ENCODE results near the gene ZSCAN21. TPM values are rescaled to one million over a fixed set of nuclear protein-coding genes. Genes with fewer than 3 reads are reported as not detected.
A peak's percentile ranks its signal among the peaks of the same experiment; 100 is the strongest.

ZSCAN21 gene
- polyA plus RNA-seq, 3 donors: 1.5 to 4.6 (median 4.4) TPM

DNA sequence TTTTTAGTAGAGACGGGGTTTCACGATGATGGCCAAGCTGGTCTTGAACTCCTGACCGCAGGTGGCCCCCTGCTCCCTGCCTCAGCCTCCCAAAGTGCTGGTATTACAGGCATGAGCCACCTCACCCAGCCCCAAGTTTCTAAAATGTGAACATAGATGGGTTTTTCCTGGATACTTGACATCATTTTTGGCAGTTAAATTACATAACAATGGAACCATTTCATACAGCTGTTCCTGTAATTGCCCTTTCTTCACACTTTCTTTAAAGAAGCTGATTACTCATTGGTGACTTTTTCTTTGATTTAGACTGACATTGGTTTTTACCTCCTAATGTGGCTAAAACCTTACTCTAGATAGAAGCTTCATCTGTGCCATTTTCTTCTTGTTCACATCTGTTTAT lies 28.3 kb upstream of the ZSCAN21 start:
- 84% methylated on average over 3 of the region's 3 CpGs for WGBS (ENCODE audit: insufficient coverage)
- Histone ChIP-seq H3K4me1 (ENCODE audit: control insufficient read depth in 1 of 2, insufficient read depth in 2 of 2, low read length in 2 of 2) (peaks cover 5 to 14% of the 10 kb centered on the region in 2 donors), H3K79me2 (ENCODE audit: insufficient read depth, low read length) (peaks cover 77% of the 10 kb centered on the region), H4K20me1 (ENCODE audit: insufficient read depth, low read length) (peaks cover 29% of the 10 kb centered on the region), H2AFZ (ENCODE audit: insufficient read depth, low read depth, low read length, poor library complexity, severe bottlenecking) (no peak overlapping the region), H3K4me2 (replicated peaks; ENCODE audit: extremely low read depth, low read length, poor library complexity, severe bottlenecking) (no peak overlapping the region), H3K27me3 (ENCODE audit: control insufficient read depth in 2 of 2, insufficient read depth in 2 of 2, low read length in 2 of 2) (no peaks in the 10 kb centered on the region), H3K9me3 (replicated peaks in 1 of 2; ENCODE audit: control insufficient read depth in 1 of 2, insufficient read depth in 1 of 2, low read length in 2 of 2) (no peaks in the 10 kb centered on the region), H3K4me3 (replicated peaks in 1 of 3; ENCODE audit: low read depth in 2 of 3, low read length in 3 of 3) (no peak overlapping the region), H3K27ac (ENCODE audit: low read depth in 1 of 2, low read length in 2 of 2) (no peak overlapping the region), H3K9ac (ENCODE audit: insufficient read depth, low read length, poor library complexity, severe bottlenecking) (no peak overlapping the region), H3K36me3 (replicated peaks in 1 of 2; ENCODE audit: control insufficient read depth in 1 of 2, insufficient read depth in 2 of 2, low read length in 2 of 2) (peaks cover 34 to 58% of the 10 kb centered on the region in 2 donors)
- TF ChIP-seq, protein P1, sequence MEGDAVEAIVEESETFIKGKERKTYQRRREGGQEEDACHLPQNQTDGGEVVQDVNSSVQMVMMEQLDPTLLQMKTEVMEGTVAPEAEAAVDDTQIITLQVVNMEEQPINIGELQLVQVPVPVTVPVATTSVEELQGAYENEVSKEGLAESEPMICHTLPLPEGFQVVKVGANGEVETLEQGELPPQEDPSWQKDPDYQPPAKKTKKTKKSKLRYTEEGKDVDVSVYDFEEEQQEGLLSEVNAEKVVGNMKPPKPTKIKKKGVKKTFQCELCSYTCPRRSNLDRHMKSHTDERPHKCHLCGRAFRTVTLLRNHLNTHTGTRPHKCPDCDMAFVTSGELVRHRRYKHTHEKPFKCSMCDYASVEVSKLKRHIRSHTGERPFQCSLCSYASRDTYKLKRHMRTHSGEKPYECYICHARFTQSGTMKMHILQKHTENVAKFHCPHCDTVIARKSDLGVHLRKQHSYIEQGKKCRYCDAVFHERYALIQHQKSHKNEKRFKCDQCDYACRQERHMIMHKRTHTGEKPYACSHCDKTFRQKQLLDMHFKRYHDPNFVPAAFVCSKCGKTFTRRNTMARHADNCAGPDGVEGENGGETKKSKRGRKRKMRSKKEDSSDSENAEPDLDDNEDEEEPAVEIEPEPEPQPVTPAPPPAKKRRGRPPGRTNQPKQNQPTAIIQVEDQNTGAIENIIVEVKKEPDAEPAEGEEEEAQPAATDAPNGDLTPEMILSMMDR (IDR thresholded peaks at IDR 0.05): no peak
- H3K27me3 Mint-ChIP-seq (ENCODE audit: low read depth in 3 of 3): peaks cover 0 to under 1% (median 0%) of the 10 kb centered on the region in 3 donors
- peaks cover 22% of the 10 kb centered on the region for H3K4me1 Mint-ChIP-seq
- no peak overlapping the region for H3K4me3 Mint-ChIP-seq
- DNase-seq: peak in 1 of 3 donors; percentile 38
- peak overlapping the region in 1 of 7 donors; percentile 65 for H3K27ac Mint-ChIP-seq
- H3K9me3 Mint-ChIP-seq: no peaks in the 10 kb centered on the region
- intact Hi-C loops (cut with micrococcal nuclease): no loop called here
- peaks cover 53 to 70% of the 10 kb centered on the region in 2 donors for H3K36me3 Mint-ChIP-seq

DNA sequence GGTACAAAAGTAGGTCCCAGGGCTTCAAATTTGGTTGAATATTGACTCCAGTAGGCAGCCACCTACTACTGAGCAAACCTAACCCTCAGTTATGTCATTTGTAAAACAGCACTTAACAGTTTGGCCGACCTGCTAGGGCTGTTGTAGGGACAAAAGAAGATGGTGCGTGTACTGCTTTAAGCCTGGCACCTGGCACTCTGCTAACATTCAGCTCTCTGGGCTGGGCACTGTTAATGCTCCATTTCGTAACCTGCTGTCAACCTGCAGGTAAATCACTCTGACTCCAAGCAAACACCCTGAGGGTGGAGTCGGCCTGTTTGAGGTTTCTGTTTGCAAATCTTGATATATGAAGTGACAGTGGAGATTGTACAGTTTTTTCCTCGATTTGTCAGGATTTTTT lies 27.0 kb upstream of the ZSCAN21 start:
- Histone ChIP-seq H4K20me1 (ENCODE audit: insufficient read depth, low read length) (peaks cover 29% of the 10 kb centered on the region), H3K79me2 (ENCODE audit: insufficient read depth, low read length) (peaks cover 64% of the 10 kb centered on the region), H3K4me1 (ENCODE audit: control insufficient read depth in 1 of 2, insufficient read depth in 2 of 2, low read length in 2 of 2) (peaks cover 0 to 1% of the 10 kb centered on the region in 2 donors), H3K9ac (ENCODE audit: insufficient read depth, low read length, poor library complexity, severe bottlenecking) (no peak overlapping the region), H3K4me3 (replicated peaks in 1 of 3; ENCODE audit: low read depth in 2 of 3, low read length in 3 of 3) (no peak overlapping the region), H3K9me3 (replicated peaks in 1 of 2; ENCODE audit: control insufficient read depth in 1 of 2, insufficient read depth in 1 of 2, low read length in 2 of 2) (no peaks in the 10 kb centered on the region), H3K27ac (ENCODE audit: low read depth in 1 of 2, low read length in 2 of 2) (no peak overlapping the region), H3K27me3 (ENCODE audit: control insufficient read depth in 2 of 2, insufficient read depth in 2 of 2, low read length in 2 of 2) (no peaks in the 10 kb centered on the region), H2AFZ (ENCODE audit: insufficient read depth, low read depth, low read length, poor library complexity, severe bottlenecking) (no peak overlapping the region), H3K36me3 (replicated peaks in 1 of 2; ENCODE audit: control insufficient read depth in 1 of 2, insufficient read depth in 2 of 2, low read length in 2 of 2) (peaks cover 42 to 69% of the 10 kb centered on the region in 2 donors), H3K4me2 (replicated peaks; ENCODE audit: extremely low read depth, low read length, poor library complexity, severe bottlenecking) (no peak overlapping the region)
- TF ChIP-seq, protein P1 (IDR thresholded peaks at IDR 0.05): no peak
- Mint-ChIP-seq H3K4me3 (no peak overlapping the region), H3K36me3 (peaks cover 57 to 77% of the 10 kb centered on the region in 2 donors), H3K4me1 (peaks cover 11% of the 10 kb centered on the region), H3K27ac (peak overlapping the region in 1 of 7 donors; percentile 69), H3K27me3 (ENCODE audit: low read depth in 3 of 3) (peaks cover 0 to 2% (median 2%) of the 10 kb centered on the region in 3 donors), H3K9me3 (no peaks in the 10 kb centered on the region)
- DNase-seq: no peak
- 93% methylated on average over 2 of the region's 5 CpGs for WGBS (ENCODE audit: insufficient coverage)
- intact Hi-C loops (cut with micrococcal nuclease): no loop called here
